ENCODE measurements around the gene DNLZ. TPM values are rescaled to one million over a fixed set of nuclear protein-coding genes. Genes with fewer than 3 reads are reported as not detected.

Gene DNLZ
- total and polyA plus RNA-seq, 4 donors: 2.0 to 7.1 (median 4.5) TPM

- H3K4me1 ChIP-seq (ENCODE audit: control insufficient read depth in 4 of 4, insufficient read depth in 4 of 4, low read length in 3 of 4): peaks cover 5 to 17% (median 12%) of the 10 kb centered on the region in 4 donors
- H3K27me3 ChIP-seq (ENCODE audit: control insufficient read depth in 4 of 4, insufficient read depth in 4 of 4, low read length in 3 of 4): no peaks in the 10 kb centered on the region
- 87% methylated on average over 18 of the region's 18 CpGs for WGBS
- TF ChIP-seq CTCF (IDR thresholded peaks at IDR 0.05; ENCODE audit: low read depth, low read length, missing input control): no peak
- no peak overlapping the region for H3K9ac ChIP-seq (ENCODE audit: low read depth in 1 of 2, low read length in 2 of 2)
- peaks cover 0 to 1% (median 0%) of the 10 kb centered on the region in 4 donors for H3K36me3 ChIP-seq (ENCODE audit: control insufficient read depth in 4 of 4, insufficient read depth in 3 of 4, low read depth in 1 of 4, low read length in 3 of 4)
- DNase-seq (ENCODE audit: low spot score): no peak
- no peak overlapping the region for H3K4me3 ChIP-seq (ENCODE audit: low read depth in 1 of 3, low read length in 3 of 3)
- no peaks in the 10 kb centered on the region for H3K9me3 ChIP-seq (ENCODE audit: control insufficient read depth in 4 of 4, low read length in 3 of 4)
- no peak overlapping the region for H3K27ac ChIP-seq (ENCODE audit: low read depth in 1 of 2, low read length in 2 of 2)
Observed at GRCh38 chr9:136368190-136368589, 4.6 kb upstream of the DNLZ start.

- 93% methylated on average over 45 of the region's 45 CpGs for WGBS
- no peaks in the 10 kb centered on the region for H3K27me3 ChIP-seq (ENCODE audit: control insufficient read depth in 4 of 4, insufficient read depth in 4 of 4, low read length in 3 of 4)
- no peak for DNase-seq (ENCODE audit: low spot score)
- H3K36me3 ChIP-seq (ENCODE audit: control insufficient read depth in 4 of 4, insufficient read depth in 3 of 4, low read depth in 1 of 4, low read length in 3 of 4): peaks cover 0 to 1% (median 0%) of the 10 kb centered on the region in 4 donors
- no peak for TF ChIP-seq RAD21 (IDR thresholded peaks at IDR 0.05)
- TF ChIP-seq ZBTB33 (IDR thresholded peaks at IDR 0.05): no peak
- TF ChIP-seq YY1 (IDR thresholded peaks at IDR 0.05): no peak
- no peak for TF ChIP-seq TAF1 (conservative IDR thresholded peaks at IDR 0.05)
- TF ChIP-seq SP1 (IDR thresholded peaks at IDR 0.05): no peak
- TF ChIP-seq GABPA (IDR thresholded peaks at IDR 0.05 in 1 of 2, conservative IDR thresholded peaks at IDR 0.05 in 1 of 2): no peak
- TF ChIP-seq HNF4G (IDR thresholded peaks at IDR 0.05): no peak
- TF ChIP-seq MAX (IDR thresholded peaks at IDR 0.05): no peak
- TF ChIP-seq REST (IDR thresholded peaks at IDR 0.05): no peak
- no peak for TF ChIP-seq HNF4A (conservative IDR thresholded peaks at IDR 0.05)
- H3K9me3 ChIP-seq (ENCODE audit: control insufficient read depth in 4 of 4, low read length in 3 of 4): no peaks in the 10 kb centered on the region
- H3K4me1 ChIP-seq (ENCODE audit: control insufficient read depth in 4 of 4, insufficient read depth in 4 of 4, low read length in 3 of 4): peaks cover 5 to 16% (median 8%) of the 10 kb centered on the region in 4 donors
- no peak overlapping the region for H3K27ac ChIP-seq (ENCODE audit: low read depth in 1 of 2, low read length in 2 of 2)
- H3K4me3 ChIP-seq (ENCODE audit: low read depth in 1 of 3, low read length in 3 of 3): no peak overlapping the region
- H3K9ac ChIP-seq (ENCODE audit: low read depth in 1 of 2, low read length in 2 of 2): no peak overlapping the region
Observed at GRCh38 chr9:136367296-136368145, 4.0 kb upstream of the DNLZ start.
